ENCODE measurements around the gene RUSF1. TPM values are rescaled to one million over a fixed set of nuclear protein-coding genes. Genes with fewer than 3 reads are reported as not detected.

The RUSF1 gene
- total RNA-seq, 6 experiments from 2014 or later: 55.9 to 77.7 (median 63.6) TPM

GRCh38 chr16:31496670-31497069, 11.5 kb downstream of the RUSF1 start:
- Mint-ChIP-seq H3K36me3 (ENCODE audit: low read depth) (peaks cover 7% of the 10 kb centered on the region), H3K27me3 (ENCODE audit: insufficient read depth) (0 out of 2 replicates have a peak, but pooled peaks cover 1% of the 10 kb centered on the region), H3K9me3 (no peaks in the 10 kb centered on the region), H3K27ac (no peak overlapping the region), H3K4me1 (ENCODE audit: low read depth) (0 out of 2 replicates have a peak, but pooled peaks cover 1% of the 10 kb centered on the region), H3K4me3 (no peak overlapping the region)
- DNase-seq: no peak
- TF ChIP-seq CTCF (IDR thresholded peaks at IDR 0.05): no peak

GRCh38 chr16:31493506-31494125, 14.6 kb downstream of the RUSF1 start:
- no peaks in the 10 kb centered on the region for H3K4me1 Mint-ChIP-seq (ENCODE audit: low read depth)
- no peak for DNase-seq

GRCh38 chr16:31491778-31492418, 16.3 kb downstream of the RUSF1 start:
- Mint-ChIP-seq H3K27me3 (ENCODE audit: insufficient read depth) (peaks cover 11% of the 10 kb centered on the region), H3K27ac (no peak overlapping the region), H3K9me3 (no peaks in the 10 kb centered on the region), H3K36me3 (ENCODE audit: low read depth) (peaks cover 5% of the 10 kb centered on the region), H3K4me3 (no peak overlapping the region), H3K4me1 (ENCODE audit: low read depth) (no peaks in the 10 kb centered on the region; the same call in 1 of the 2 replicates)
- DNase-seq: no peak
- no peak for TF ChIP-seq CTCF (IDR thresholded peaks at IDR 0.05)

More at GRCh38 chr16:31493506-31494125, 14.6 kb downstream of the RUSF1 start:
- TF ChIP-seq CTCF (IDR thresholded peaks at IDR 0.05): no peak
- H3K36me3 Mint-ChIP-seq (ENCODE audit: low read depth): peaks cover 8% of the 10 kb centered on the region
- no peaks in the 10 kb centered on the region for H3K9me3 Mint-ChIP-seq
- H3K4me3 Mint-ChIP-seq: no peak overlapping the region
- H3K27me3 Mint-ChIP-seq (ENCODE audit: insufficient read depth): peaks cover 4% of the 10 kb centered on the region; the same call in 1 of the 2 replicates
- H3K27ac Mint-ChIP-seq: no peak overlapping the region

- Mint-ChIP-seq H3K36me3 (ENCODE audit: low read depth) (peaks cover 5% of the 10 kb centered on the region), H3K27me3 (ENCODE audit: insufficient read depth) (peaks cover 21% of the 10 kb centered on the region)
- TF ChIP-seq CTCF (IDR thresholded peaks at IDR 0.05): no peak
Observed at GRCh38 chr16:31489616-31490584, 18.3 kb downstream of the RUSF1 start.

GRCh38 chr16:31489298-31489564, 19.0 kb downstream of the RUSF1 start:
- no peak for TF ChIP-seq CTCF (IDR thresholded peaks at IDR 0.05)
- Mint-ChIP-seq H3K27me3 (ENCODE audit: insufficient read depth) (peaks cover 25% of the 10 kb centered on the region), H3K4me3 (no peak overlapping the region), H3K27ac (no peak overlapping the region), H3K9me3 (no peaks in the 10 kb centered on the region), H3K36me3 (ENCODE audit: low read depth) (peaks cover 5% of the 10 kb centered on the region), H3K4me1 (ENCODE audit: low read depth) (no peaks in the 10 kb centered on the region; the same call in 1 of the 2 replicates)
- DNase-seq: no peak

More at GRCh38 chr16:31489616-31490584, 18.3 kb downstream of the RUSF1 start:
- Mint-ChIP-seq H3K9me3 (no peaks in the 10 kb centered on the region), H3K27ac (no peak overlapping the region), H3K4me3 (no peak overlapping the region), H3K4me1 (ENCODE audit: low read depth) (no peaks in the 10 kb centered on the region; the same call in 1 of the 2 replicates)
- DNase-seq: no peak

Measured in HFFc6 (cell line).